NB4 (cell line): Measurements from ENCODE around the gene SRGAP3.
"Not testable (repeated sequence)": the region's sequence is repeated elsewhere in the genome, so short reads cannot be mapped to it uniquely, and the experiment has no call there.

ENCODE experiments used
- CTCF ChIP-seq: IDR thresholded peaks from one replicate; pipeline ENCODE4 v1.5.1; 2012; ENCODE audit warnings: low read depth, low read length
- MAX ChIP-seq: IDR thresholded peaks from 2 replicates; pipeline ENCODE4 v1.6.1; 2011; ENCODE audit warnings: low read depth, low read length
- MYC ChIP-seq: IDR thresholded peaks from 2 replicates; pipeline ENCODE4 v1.6.1; 2011; ENCODE audit warnings: low read depth, low read length
- POLR2A ChIP-seq: IDR thresholded peaks from 2 replicates; pipeline ENCODE4 v1.6.1; 2011; ENCODE audit warnings: mild to moderate bottlenecking; ENCODE audit not compliant: insufficient read length; ENCODE audit errors: extremely low read depth

- not testable (repeated sequence) for TF ChIP-seq CTCF, POLR2A, MAX, MYC
Measured at GRCh38 chr3:9085428-9085827, 164.0 kb downstream of the SRGAP3 start.
